SK-N-SH treated with all-trans-retinoic acid at 6 μM for 48 hours (cell line): ENCODE results near the gene RBFOX2.
"Not testable (repeated sequence)": the region's sequence is repeated elsewhere in the genome, so short reads cannot be mapped to it uniquely, and the experiment has no call there.

Experiments used
- ATAC-seq: fragments of 200-7000 bp; cut with Tn5 transposase; 3 replicates; pipeline ENCODE4 v1.9.1; 2020; ENCODE audit warnings: mild to moderate bottlenecking, moderate library complexity
- ARNTL ChIP-seq: fragments of 450-650 bp; formaldehyde crosslinking; IDR thresholded peaks from 2 replicates; pipeline ENCODE4 v1.5.0; 2020; ENCODE audit warnings: low read depth, mild to moderate bottlenecking, moderate library complexity, borderline replicate concordance
- GLIS3 ChIP-seq: fragments of 250-450 bp; sonication (Bioruptor Pico); IDR thresholded peaks from 2 replicates; pipeline ENCODE4 v1.5.0; 2020; ENCODE audit warnings: mild to moderate bottlenecking, moderate library complexity
- OSR1 ChIP-seq: fragments of 250-450 bp; sonication (Bioruptor Pico); IDR thresholded peaks from 2 replicates; pipeline ENCODE4 v1.8.0; 2022; ENCODE audit warnings: moderate library complexity, mild to moderate bottlenecking, inconsistent platforms
- POU6F1 ChIP-seq: fragments of 250-450 bp; sonication (Bioruptor Pico); IDR thresholded peaks from 2 replicates; pipeline ENCODE4 v1.8.0; 2021; ENCODE audit warnings: low read depth, mild to moderate bottlenecking, moderate library complexity, borderline replicate concordance
- SNAI2 ChIP-seq: fragments of 250-450 bp; sonication (Bioruptor Pico); IDR thresholded peaks from 2 replicates; pipeline ENCODE4 v1.5.0; 2020; ENCODE audit warnings: mild to moderate bottlenecking, moderate library complexity
- TCF4 ChIP-seq: fragments of 250-450 bp; sonication (Bioruptor Pico); IDR thresholded peaks from 2 replicates; pipeline ENCODE4 v1.8.0; 2021; ENCODE audit warnings: mild to moderate bottlenecking, moderate library complexity, borderline replicate concordance
- TOX ChIP-seq: fragments of 250-450 bp; sonication (Bioruptor Pico); IDR thresholded peaks from 2 replicates; pipeline ENCODE4 v1.8.0; 2021; ENCODE audit warnings: mild to moderate bottlenecking, moderate library complexity, borderline replicate concordance
- TSHZ2 ChIP-seq: fragments of 250-450 bp; sonication (Bioruptor Pico); IDR thresholded peaks from 2 replicates; pipeline ENCODE4 v1.5.0; 2020; ENCODE audit warnings: mild to moderate bottlenecking, moderate library complexity
- ZC3H10 ChIP-seq: fragments of 250-450 bp; sonication (Bioruptor Pico); IDR thresholded peaks from 2 replicates; pipeline ENCODE4 v1.5.1; 2021; ENCODE audit warnings: mild to moderate bottlenecking, moderate library complexity
- ZFP3 ChIP-seq: fragments of 250-450 bp; sonication (Bioruptor Pico); IDR thresholded peaks from 2 replicates; pipeline ENCODE4 v1.5.0; 2020; ENCODE audit warnings: mild to moderate bottlenecking, moderate library complexity
- ZNF565 ChIP-seq: fragments of 450-650 bp; formaldehyde crosslinking; conservative IDR thresholded peaks from 2 replicates; pipeline ENCODE4 v1.5.0; 2020; ENCODE audit warnings: low read depth, mild to moderate bottlenecking, moderate library complexity
- ZNF70 ChIP-seq: fragments of 450-650 bp; formaldehyde crosslinking; IDR thresholded peaks from 2 replicates; pipeline ENCODE4 v1.5.0; 2020; ENCODE audit warnings: mild to moderate bottlenecking, moderate library complexity
- ZNF8 ChIP-seq: fragments of 450-650 bp; formaldehyde crosslinking; IDR thresholded peaks from 2 replicates; pipeline ENCODE4 v1.5.0; 2020; ENCODE audit warnings: mild to moderate bottlenecking, moderate library complexity
- TF ChIP-seq, protein P1 (sequence below): fragments of 250-450 bp; sonication (Bioruptor Pico); IDR thresholded peaks from 2 replicates; pipeline ENCODE4 v1.5.1; 2020; ENCODE audit warnings: low read depth, mild to moderate bottlenecking, moderate library complexity

The RBFOX2 gene

GRCh38 chr22:35995348-35995747, 33.3 kb downstream of the RBFOX2 start (continued):
- no peak for TF ChIP-seq POU6F1 (CRISPR knock-in tag)
- TF ChIP-seq ZFP3 (CRISPR knock-in tag), result no peak

- ATAC-seq, result not testable (repeated sequence)
Measured at GRCh38 chr22:35993727-35994126, 34.9 kb downstream of the RBFOX2 start.

DNA sequence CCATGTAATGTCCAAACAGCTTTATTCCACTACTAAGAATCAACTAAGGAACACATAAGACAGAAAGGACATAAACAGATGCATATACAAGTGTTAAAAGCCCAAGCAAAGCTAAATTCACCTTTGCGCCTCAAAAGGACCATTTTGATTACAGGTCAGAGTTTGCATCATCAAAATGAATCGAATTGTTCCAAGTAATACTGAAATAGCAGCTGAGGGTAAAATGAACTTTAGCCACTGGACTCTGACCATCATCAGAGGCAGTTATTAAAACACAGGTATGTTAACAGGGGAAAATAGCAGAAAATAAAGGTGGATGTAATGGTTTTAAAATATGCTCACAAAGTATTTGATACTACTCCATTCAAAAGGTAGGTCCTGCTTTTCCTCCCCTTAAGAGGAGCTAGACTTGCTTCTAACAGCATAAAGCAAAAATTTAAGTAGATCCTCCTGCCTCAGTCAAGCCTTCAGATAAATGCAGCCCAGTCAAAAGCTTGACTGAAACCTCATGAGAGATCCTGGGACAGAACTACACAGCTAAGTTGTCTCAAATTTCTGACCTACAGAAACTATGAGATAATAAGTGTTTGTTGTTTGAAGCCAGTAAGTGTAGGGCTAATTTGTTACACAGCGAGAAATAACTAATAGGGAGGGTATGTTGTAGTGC, 35.4 kb downstream of the RBFOX2 start:
- TF ChIP-seq ZNF70 (CRISPR knock-in tag), result no peak
- no peak for ATAC-seq

DNA sequence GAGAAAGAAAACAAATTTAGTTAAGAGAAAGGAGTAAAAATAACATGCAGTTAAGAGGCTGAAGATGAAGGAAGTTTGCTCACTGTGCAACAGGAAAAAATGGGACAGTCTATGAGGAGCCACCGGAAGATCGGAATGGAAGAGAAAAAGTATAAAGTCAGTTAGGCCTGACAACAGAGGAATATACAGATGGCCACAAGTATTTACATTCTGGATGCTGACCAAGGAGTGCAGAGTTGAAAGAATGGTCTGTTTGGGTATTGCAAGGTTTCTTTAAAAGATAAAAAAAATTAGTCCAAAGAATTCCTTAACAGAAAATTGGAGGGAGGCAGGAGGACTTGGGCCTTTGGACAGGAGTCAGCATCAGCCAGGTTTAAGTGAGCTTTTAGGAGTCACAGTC, 37.5 kb downstream of the RBFOX2 start:
- peak; percentile 55 for ATAC-seq

DNA sequence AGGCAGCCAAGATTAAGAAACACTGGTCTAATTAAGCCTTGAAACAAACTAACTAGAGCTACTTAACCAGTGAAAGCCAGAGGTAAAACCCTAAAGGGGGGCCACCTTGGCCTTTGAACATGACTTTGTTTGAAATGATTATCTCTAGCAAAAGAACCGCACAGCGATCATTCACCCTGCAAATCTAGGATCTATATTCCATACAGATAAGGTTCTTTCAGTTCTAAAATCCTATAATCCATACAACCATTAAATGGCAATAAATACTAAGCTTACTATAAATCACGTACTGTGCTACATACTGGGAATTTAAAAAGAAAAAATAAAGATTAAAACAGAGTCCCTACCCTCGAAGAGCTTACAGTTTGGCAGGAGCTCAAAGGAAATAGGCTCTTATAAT, 40.6 kb downstream of the RBFOX2 start:
- ATAC-seq, result no peak
- TF ChIP-seq ZC3H10 (CRISPR knock-in tag), result no peak
- TF ChIP-seq ZNF8 (CRISPR knock-in tag), result no peak
- TF ChIP-seq ZNF70 (CRISPR knock-in tag), result no peak
- no peak for TF ChIP-seq POU6F1 (CRISPR knock-in tag)
- no peak for TF ChIP-seq GLIS3 (CRISPR knock-in tag)
- no peak for TF ChIP-seq ZNF565 (CRISPR knock-in tag)
- TF ChIP-seq OSR1, result no peak
- no peak for TF ChIP-seq TCF4 (CRISPR knock-in tag)
- no peak for TF ChIP-seq ZFP3 (CRISPR knock-in tag)
- TF ChIP-seq ARNTL (CRISPR knock-in tag), result no peak
- no peak for TF ChIP-seq TOX

More for the DNA sequence above, 37.5 kb downstream of the RBFOX2 start:
- no peak for TF ChIP-seq ARNTL (CRISPR knock-in tag)
- no peak for TF ChIP-seq SNAI2 (CRISPR knock-in tag)
- no peak for TF ChIP-seq GLIS3 (CRISPR knock-in tag)
- no peak for TF ChIP-seq TSHZ2 (CRISPR knock-in tag)
- TF ChIP-seq TCF4 (CRISPR knock-in tag), result no peak
- TF ChIP-seq POU6F1 (CRISPR knock-in tag), result no peak
- TF ChIP-seq, protein P1, sequence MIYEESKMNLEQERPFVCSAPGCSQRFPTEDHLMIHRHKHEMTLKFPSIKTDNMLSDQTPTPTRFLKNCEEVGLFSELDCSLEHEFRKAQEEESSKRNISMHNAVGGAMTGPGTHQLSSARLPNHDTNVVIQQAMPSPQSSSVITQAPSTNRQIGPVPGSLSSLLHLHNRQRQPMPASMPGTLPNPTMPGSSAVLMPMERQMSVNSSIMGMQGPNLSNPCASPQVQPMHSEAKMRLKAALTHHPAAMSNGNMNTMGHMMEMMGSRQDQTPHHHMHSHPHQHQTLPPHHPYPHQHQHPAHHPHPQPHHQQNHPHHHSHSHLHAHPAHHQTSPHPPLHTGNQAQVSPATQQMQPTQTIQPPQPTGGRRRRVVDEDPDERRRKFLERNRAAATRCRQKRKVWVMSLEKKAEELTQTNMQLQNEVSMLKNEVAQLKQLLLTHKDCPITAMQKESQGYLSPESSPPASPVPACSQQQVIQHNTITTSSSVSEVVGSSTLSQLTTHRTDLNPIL (CRISPR knock-in tag), result no peak
- no peak for TF ChIP-seq TOX
